ENCODE results near the gene RBM44. TPM values are rescaled to one million over a fixed set of nuclear protein-coding genes. Genes with fewer than 3 reads are reported as not detected.
"Not testable (repeated sequence)": the region's sequence is repeated elsewhere in the genome, so short reads cannot be mapped to it uniquely, and the experiment has no call there.

RBM44 gene
- total and polyA plus RNA-seq, 10 donors: 0.29 to 3.1 (median 1.5) TPM

DNA sequence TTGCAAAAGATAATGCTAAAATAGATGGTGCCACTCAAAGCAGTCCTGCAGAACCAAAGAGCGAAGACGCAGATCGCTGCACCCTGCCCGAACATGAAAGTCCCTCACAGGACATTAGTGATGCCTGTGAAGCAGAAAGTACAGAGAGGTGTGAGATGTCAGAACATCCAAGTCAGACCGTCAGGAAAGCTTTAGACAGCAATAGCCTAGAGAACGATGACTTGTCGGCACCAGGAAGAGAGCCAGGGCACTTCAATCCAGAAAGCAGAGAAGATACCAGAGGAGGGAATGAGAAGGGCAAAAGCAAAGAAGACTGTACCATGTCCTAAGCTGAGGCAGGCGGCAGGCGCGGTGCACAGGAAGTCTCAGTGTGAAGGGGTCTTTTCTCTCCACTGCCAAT is 34.8 kb upstream of the RBM44 start:
- no peaks in the 10 kb centered on the region for H3K4me1 ChIP-seq
- no peaks in the 10 kb centered on the region for H3K27me3 ChIP-seq (replicated peaks in 1 of 7)
- WGBS, 5 donors: 93 to 97% (median 95%) methylated on average over 10 of the region's 10 CpGs
- H3K36me3 ChIP-seq: peaks cover 7 to 99% (median 65%) of the 10 kb centered on the region in 6 donors
- H3K4me3 ChIP-seq: no peak overlapping the region
- DNase-seq: no peak
- TF ChIP-seq, protein P1, sequence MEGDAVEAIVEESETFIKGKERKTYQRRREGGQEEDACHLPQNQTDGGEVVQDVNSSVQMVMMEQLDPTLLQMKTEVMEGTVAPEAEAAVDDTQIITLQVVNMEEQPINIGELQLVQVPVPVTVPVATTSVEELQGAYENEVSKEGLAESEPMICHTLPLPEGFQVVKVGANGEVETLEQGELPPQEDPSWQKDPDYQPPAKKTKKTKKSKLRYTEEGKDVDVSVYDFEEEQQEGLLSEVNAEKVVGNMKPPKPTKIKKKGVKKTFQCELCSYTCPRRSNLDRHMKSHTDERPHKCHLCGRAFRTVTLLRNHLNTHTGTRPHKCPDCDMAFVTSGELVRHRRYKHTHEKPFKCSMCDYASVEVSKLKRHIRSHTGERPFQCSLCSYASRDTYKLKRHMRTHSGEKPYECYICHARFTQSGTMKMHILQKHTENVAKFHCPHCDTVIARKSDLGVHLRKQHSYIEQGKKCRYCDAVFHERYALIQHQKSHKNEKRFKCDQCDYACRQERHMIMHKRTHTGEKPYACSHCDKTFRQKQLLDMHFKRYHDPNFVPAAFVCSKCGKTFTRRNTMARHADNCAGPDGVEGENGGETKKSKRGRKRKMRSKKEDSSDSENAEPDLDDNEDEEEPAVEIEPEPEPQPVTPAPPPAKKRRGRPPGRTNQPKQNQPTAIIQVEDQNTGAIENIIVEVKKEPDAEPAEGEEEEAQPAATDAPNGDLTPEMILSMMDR (IDR thresholded peaks at IDR 0.05 in 8 of 11, conservative IDR thresholded peaks at IDR 0.05 in 3 of 11): no peak
- TF ChIP-seq POLR2AphosphoS5 (IDR thresholded peaks at IDR 0.05): no peak
- no peak for TF ChIP-seq POLR2A (IDR thresholded peaks at IDR 0.05)
- intact Hi-C loops (cut with DNase I; ENCODE audit: low total_unique reads): no loop called here
- H3K27ac ChIP-seq: no peak overlapping the region
- H3K9me3 ChIP-seq: no peaks in the 10 kb centered on the region

DNA sequence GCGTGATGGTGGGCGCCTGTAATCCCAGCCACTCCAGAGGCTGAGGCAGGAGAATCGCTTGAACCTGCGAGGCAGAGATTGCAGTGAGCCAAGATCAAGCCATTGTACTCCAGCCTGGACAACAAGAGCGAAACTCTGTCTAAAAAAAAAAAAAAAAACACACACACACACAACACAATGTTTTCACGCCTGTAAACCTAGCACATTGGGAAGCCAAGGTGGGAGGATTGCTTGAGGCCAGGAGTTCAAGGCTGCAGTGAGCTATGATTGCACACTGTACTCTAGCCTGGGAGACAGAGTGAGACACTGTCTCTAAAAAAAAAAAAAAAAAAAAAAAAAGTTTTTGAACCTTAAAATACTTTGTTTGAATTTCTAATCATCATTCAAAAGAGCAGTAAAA is 33.5 kb upstream of the RBM44 start:
- H3K9me3 ChIP-seq; H3K4me3 ChIP-seq; intact Hi-C loops (cut with DNase I; ENCODE audit: low total_unique reads); H3K4me1 ChIP-seq; DNase-seq; H3K27me3 ChIP-seq (replicated peaks in 1 of 7); H3K27ac ChIP-seq: not testable (repeated sequence)
- WGBS, 5 donors: 94 to 97% (median 95%) methylated on average over 6 of the region's 6 CpGs
- peaks cover 8 to 99% (median 62%) of the 10 kb centered on the region in 6 donors for H3K36me3 ChIP-seq

DNA sequence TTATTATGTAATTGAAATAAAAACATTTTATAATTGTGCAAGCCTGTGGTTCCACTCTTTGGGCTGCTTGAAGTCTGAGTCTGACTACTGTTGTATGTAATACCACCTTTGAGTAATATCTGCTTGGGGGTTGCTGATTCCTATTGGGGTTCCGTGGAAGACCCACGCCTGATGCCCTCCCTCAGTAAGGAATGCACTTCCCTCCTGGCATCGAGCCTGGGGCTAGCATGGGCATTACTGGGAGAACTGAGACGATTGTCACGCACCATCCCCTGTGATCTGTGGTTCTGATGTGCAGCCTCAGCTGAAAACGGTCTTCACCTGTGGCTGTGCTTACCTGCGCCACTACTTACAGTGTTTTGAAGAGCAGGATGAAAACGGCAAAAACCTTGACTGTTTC is 32.7 kb upstream of the RBM44 start:
- Histone ChIP-seq H3K9me3 (no peaks in the 10 kb centered on the region), H3K4me1 (no peaks in the 10 kb centered on the region), H3K27me3 (replicated peaks in 1 of 7) (no peaks in the 10 kb centered on the region), H3K27ac (no peak overlapping the region), H3K36me3 (peaks cover 2 to 99% (median 62%) of the 10 kb centered on the region in 6 donors), H3K4me3 (no peak overlapping the region)
- DNase-seq: no peak
- intact Hi-C loops (cut with DNase I; ENCODE audit: low total_unique reads): no loop called here
- WGBS, 5 donors: 78 to 88% (median 83%) methylated on average over 8 of the region's 8 CpGs
- TF ChIP-seq POLR2A (IDR thresholded peaks at IDR 0.05) (no peak), POLR2AphosphoS5 (IDR thresholded peaks at IDR 0.05) (no peak)
- TF ChIP-seq, protein P1 (IDR thresholded peaks at IDR 0.05 in 8 of 11, conservative IDR thresholded peaks at IDR 0.05 in 3 of 11): no peak

DNA sequence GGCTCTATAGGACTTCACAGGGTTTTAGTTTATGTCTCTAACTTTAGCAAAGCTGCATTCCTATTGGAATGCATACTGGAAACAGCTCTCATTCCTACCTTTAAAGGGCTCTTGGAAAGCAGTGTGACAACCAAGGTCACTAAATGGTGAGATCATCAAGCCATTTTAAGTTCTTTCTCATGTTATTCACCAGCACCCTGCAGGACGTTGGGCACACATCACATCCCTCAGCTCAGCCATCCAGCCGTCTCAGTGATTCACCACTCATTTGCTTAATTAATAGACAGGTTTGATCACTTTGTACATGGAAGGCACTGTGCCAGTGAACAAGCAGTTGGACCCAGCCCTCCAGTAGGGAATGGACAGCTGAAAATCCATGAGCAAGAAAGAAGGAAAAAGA is 32.2 kb upstream of the RBM44 start:
- no peaks in the 10 kb centered on the region for H3K9me3 ChIP-seq
- no peak overlapping the region for H3K4me3 ChIP-seq
- 60 to 88% (median 74%) methylated on average over 2 of the region's 2 CpGs for WGBS, 5 donors
- DNase-seq: no peak
- intact Hi-C loops (cut with DNase I; ENCODE audit: low total_unique reads): no loop called here
- no peaks in the 10 kb centered on the region for H3K27me3 ChIP-seq (replicated peaks in 1 of 7)
- no peak overlapping the region for H3K27ac ChIP-seq
- peaks cover 2 to 99% (median 61%) of the 10 kb centered on the region in 6 donors for H3K36me3 ChIP-seq
- no peaks in the 10 kb centered on the region for H3K4me1 ChIP-seq
- TF ChIP-seq POLR2AphosphoS5 (IDR thresholded peaks at IDR 0.05) (no peak), POLR2A (IDR thresholded peaks at IDR 0.05) (no peak)
- TF ChIP-seq, protein P1 (IDR thresholded peaks at IDR 0.05 in 8 of 11, conservative IDR thresholded peaks at IDR 0.05 in 3 of 11): no peak

DNA sequence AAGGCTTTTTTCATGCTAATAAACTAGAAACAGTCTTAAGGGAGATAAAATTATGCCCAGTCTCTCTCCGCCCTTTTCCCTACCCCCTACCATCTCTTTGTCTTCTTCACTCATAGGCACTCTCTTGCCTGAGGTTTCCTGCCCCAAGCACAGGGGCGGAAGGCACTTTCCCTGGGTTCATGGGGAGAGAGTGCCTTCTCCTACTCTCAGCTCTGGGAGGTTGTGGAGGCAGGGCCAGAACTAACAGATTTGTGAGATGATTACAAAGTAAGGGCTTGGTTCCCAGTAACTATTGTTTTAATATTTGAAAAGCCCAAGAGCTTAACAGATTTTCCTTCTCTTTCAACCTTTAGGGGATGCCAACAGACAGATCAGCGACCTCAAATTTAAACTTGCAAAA is 26.1 kb upstream of the RBM44 start:
- no peaks in the 10 kb centered on the region for H3K4me1 ChIP-seq
- H3K27me3 ChIP-seq (replicated peaks in 1 of 7): no peaks in the 10 kb centered on the region
- DNase-seq: no peak
- H3K9me3 ChIP-seq: no peaks in the 10 kb centered on the region
- H3K27ac ChIP-seq: no peak overlapping the region
- peaks cover 2 to 100% (median 73%) of the 10 kb centered on the region in 6 donors for H3K36me3 ChIP-seq
- no peak overlapping the region for H3K4me3 ChIP-seq
- TF ChIP-seq POLR2AphosphoS5 (IDR thresholded peaks at IDR 0.05) (no peak), POLR2A (IDR thresholded peaks at IDR 0.05) (no peak)
- TF ChIP-seq, protein P1 (IDR thresholded peaks at IDR 0.05 in 8 of 11, conservative IDR thresholded peaks at IDR 0.05 in 3 of 11): no peak
- 92 to 99% (median 93%) methylated on average over 3 of the region's 3 CpGs for WGBS, 5 donors
- intact Hi-C loops (cut with DNase I; ENCODE audit: low total_unique reads): no loop called here

Data from spleen (tissue), 11 donors.